ENCODE measurements around the gene TMEM81. TPM values are rescaled to one million over a fixed set of nuclear protein-coding genes. Genes with fewer than 3 reads are reported as not detected.

Gene TMEM81
- total RNA-seq, 1 donor from 2014 or later, result 3.7 TPM

DNA sequence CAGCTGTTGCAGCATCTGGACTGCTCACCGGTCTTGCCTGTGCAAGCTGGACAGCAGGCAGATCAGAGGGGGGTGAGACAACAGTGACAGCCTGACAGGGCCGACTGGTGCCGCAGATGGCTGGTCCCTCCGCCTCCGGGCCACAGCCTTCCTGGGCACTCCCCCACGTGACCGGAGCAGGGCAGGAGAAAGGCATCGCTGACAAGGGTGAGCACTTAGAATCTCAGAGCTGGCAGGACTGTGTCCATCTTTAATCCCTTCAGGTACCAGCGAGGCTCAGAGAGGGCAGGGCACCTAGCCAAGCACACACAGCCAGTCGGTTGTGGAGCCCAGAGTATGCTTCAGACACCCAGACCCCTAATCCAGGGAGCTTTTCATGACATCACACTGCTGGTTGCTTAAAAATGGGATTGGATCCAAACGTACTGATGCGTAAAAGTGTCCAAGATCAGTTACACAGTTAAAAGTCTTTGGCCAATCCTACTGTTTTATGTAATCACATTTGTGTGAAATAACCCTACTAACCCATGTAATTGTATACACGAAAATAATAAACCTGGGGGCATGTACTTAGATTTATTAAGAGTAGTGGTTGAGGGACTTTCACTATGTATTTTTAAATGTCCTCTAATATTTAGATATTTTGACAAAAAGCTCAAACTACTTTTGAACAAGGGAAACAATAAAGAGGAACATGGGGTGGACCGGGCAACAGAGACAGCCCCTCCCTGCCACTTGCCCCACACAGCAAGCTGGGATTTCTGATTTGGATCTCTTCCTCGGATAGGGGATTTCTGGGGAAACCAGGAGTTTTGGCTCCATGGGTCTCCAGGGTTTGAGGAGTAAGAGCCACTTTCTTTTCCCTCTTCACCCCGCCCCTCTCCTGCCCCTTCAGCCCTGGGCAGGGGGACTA, 42.0 kb downstream of the TMEM81 start:
- Mint-ChIP-seq H3K27ac (ENCODE audit: unreplicated experiment) (no peak overlapping the region), H3K4me3 (ENCODE audit: unreplicated experiment) (no peak overlapping the region), H3K27me3 (ENCODE audit: low read depth) (peaks cover 66% of the 10 kb centered on the region), H3K9me3 (ENCODE audit: low read depth) (no peaks in the 10 kb centered on the region), H3K4me1 (ENCODE audit: low read depth) (no peaks in the 10 kb centered on the region), H3K36me3 (ENCODE audit: low read depth) (no peaks in the 10 kb centered on the region)
- TF ChIP-seq, protein P1, sequence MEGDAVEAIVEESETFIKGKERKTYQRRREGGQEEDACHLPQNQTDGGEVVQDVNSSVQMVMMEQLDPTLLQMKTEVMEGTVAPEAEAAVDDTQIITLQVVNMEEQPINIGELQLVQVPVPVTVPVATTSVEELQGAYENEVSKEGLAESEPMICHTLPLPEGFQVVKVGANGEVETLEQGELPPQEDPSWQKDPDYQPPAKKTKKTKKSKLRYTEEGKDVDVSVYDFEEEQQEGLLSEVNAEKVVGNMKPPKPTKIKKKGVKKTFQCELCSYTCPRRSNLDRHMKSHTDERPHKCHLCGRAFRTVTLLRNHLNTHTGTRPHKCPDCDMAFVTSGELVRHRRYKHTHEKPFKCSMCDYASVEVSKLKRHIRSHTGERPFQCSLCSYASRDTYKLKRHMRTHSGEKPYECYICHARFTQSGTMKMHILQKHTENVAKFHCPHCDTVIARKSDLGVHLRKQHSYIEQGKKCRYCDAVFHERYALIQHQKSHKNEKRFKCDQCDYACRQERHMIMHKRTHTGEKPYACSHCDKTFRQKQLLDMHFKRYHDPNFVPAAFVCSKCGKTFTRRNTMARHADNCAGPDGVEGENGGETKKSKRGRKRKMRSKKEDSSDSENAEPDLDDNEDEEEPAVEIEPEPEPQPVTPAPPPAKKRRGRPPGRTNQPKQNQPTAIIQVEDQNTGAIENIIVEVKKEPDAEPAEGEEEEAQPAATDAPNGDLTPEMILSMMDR (IDR thresholded peaks at IDR 0.05), result no peak
- DNase-seq (ENCODE audit: low spot score), result no peak

- no peaks in the 10 kb centered on the region for H3K4me1 Mint-ChIP-seq (ENCODE audit: low read depth)
- peaks cover 61% of the 10 kb centered on the region for H3K27me3 Mint-ChIP-seq (ENCODE audit: low read depth)
- H3K36me3 Mint-ChIP-seq (ENCODE audit: low read depth), result no peaks in the 10 kb centered on the region
- no peak for DNase-seq (ENCODE audit: low spot score)
- no peak overlapping the region for H3K4me3 Mint-ChIP-seq (ENCODE audit: unreplicated experiment)
- no peaks in the 10 kb centered on the region for H3K9me3 Mint-ChIP-seq (ENCODE audit: low read depth)
- no peak overlapping the region for H3K27ac Mint-ChIP-seq (ENCODE audit: unreplicated experiment)
- TF ChIP-seq, protein P1 (IDR thresholded peaks at IDR 0.05), result no peak
Observed at GRCh38 chr1:205041001-205041715, 43.1 kb downstream of the TMEM81 start.

- Mint-ChIP-seq H3K27me3 (ENCODE audit: low read depth) (peaks cover 45% of the 10 kb centered on the region), H3K9me3 (ENCODE audit: low read depth) (no peaks in the 10 kb centered on the region)
Observed at GRCh38 chr1:205038132-205038786, 46.0 kb downstream of the TMEM81 start.

DNA sequence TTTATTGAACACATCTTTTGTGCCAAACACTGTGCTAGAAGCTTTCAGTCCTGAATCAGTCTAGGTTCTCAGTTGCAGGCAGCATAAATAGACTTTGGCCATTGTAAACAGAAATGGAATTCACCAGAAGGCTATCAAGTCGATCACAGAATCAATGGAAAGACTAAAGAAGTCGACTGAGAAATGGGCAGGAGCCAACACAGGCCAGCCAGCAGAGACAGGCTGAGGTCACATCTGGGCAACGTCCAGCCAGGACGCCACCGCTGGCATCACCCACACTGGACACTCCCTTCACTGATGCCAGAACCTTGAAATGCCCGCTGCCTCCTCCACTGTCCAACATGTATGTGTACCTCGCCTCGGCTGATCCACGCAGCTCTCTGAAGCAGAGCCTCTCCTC, 46.7 kb downstream of the TMEM81 start:
- TF ChIP-seq, protein P1 (IDR thresholded peaks at IDR 0.05), result no peak
- Mint-ChIP-seq H3K36me3 (ENCODE audit: low read depth) (no peaks in the 10 kb centered on the region), H3K9me3 (ENCODE audit: low read depth) (no peaks in the 10 kb centered on the region), H3K4me3 (ENCODE audit: unreplicated experiment) (no peak overlapping the region), H3K27ac (ENCODE audit: unreplicated experiment) (no peak overlapping the region), H3K27me3 (ENCODE audit: low read depth) (peaks cover 50% of the 10 kb centered on the region), H3K4me1 (ENCODE audit: low read depth) (no peaks in the 10 kb centered on the region)
- no peak for DNase-seq (ENCODE audit: low spot score)

More at GRCh38 chr1:205038132-205038786, 46.0 kb downstream of the TMEM81 start:
- Mint-ChIP-seq H3K27ac (ENCODE audit: unreplicated experiment) (no peak overlapping the region), H3K4me1 (ENCODE audit: low read depth) (no peaks in the 10 kb centered on the region), H3K36me3 (ENCODE audit: low read depth) (no peaks in the 10 kb centered on the region), H3K4me3 (ENCODE audit: unreplicated experiment) (no peak overlapping the region)
- DNase-seq (ENCODE audit: low spot score), result no peak
- TF ChIP-seq, protein P1 (IDR thresholded peaks at IDR 0.05), result no peak

Other genes starting within 250 kb of the TMEM81 start
- gene NFASC, start 213.6 kb downstream of the TMEM81 start, total RNA-seq, result 0.20 to 0.28 TPM in 2 of 3 replicates, not detected in the other
- gene CNTN2, start 41.2 kb downstream of the TMEM81 start, total RNA-seq, result not detected in 3 replicates
- 12.4 to 14.4 TPM (median 13.6 TPM) in 3 replicates for gene RBBP5, start 37.5 kb upstream of the TMEM81 start, total RNA-seq
- gene DSTYK, start 127.2 kb upstream of the TMEM81 start, total RNA-seq, result 12.5 to 12.7 TPM (median 12.6 TPM) in 3 replicates
- 4.8 to 5.7 TPM (median 5.5 TPM) in 3 replicates for gene TMCC2, start 143.5 kb upstream of the TMEM81 start, total RNA-seq
- gene NUAK2, start 237.3 kb upstream of the TMEM81 start, total RNA-seq, result 1.7 to 3.3 TPM (median 3.3 TPM) in 3 replicates

Measured in chondrocyte (in vitro differentiated cells).